GM21737 (cell line): ENCODE data around the gene HILPDA.
"Not testable (repeated sequence)": the region's sequence is repeated elsewhere in the genome, so short reads cannot be mapped to it uniquely, and the experiment has no call there.

Experiments
- ATAC-seq: cut with Tn5 transposase; IDR thresholded peaks from one replicate; pipeline ENCODE4 v1.9.1; 2021; ENCODE audit warnings: mild to moderate bottlenecking, moderate library complexity; ENCODE audit not compliant: unreplicated experiment

The HILPDA gene

DNA sequence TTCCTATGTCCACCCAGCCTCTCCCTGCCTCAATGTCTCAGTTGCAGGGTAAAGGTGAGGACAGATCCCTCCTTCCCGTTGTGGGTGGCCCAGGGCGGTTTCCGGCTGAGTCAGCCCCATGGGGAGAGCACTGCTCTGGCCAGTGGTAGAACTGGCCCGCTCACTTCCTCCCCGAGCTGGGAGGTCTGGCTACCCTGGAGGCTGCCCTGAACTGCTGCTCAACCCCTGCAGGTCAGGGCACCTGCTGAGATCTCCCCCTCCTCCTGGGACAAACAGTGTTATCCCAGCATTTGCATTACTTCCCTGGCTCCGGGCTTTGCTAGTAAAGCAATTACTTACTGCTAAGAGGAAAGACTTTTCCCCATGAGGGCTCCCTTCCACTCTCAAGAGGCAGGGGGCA is 24.5 kb upstream of the HILPDA start:
- ATAC-seq = no peak

DNA sequence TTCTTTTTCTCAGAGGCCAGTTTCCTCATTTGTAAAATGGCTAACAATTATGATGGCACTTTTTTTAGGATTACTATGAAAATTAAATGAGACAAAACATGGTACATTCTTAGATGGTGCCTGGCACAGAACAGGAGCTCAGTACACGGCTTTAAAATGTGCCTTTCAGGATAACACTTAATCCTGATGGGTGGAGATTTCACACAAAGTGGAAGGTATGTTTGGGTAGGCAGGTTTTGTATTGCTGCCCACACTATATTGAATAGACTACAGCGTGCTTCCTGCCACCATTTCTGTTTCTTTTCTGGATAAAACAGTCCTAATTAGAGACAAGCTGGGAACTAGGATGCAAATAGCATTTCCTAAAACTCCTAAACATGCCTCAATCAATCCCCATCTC is 23.9 kb upstream of the HILPDA start:
- ATAC-seq = no peak

DNA sequence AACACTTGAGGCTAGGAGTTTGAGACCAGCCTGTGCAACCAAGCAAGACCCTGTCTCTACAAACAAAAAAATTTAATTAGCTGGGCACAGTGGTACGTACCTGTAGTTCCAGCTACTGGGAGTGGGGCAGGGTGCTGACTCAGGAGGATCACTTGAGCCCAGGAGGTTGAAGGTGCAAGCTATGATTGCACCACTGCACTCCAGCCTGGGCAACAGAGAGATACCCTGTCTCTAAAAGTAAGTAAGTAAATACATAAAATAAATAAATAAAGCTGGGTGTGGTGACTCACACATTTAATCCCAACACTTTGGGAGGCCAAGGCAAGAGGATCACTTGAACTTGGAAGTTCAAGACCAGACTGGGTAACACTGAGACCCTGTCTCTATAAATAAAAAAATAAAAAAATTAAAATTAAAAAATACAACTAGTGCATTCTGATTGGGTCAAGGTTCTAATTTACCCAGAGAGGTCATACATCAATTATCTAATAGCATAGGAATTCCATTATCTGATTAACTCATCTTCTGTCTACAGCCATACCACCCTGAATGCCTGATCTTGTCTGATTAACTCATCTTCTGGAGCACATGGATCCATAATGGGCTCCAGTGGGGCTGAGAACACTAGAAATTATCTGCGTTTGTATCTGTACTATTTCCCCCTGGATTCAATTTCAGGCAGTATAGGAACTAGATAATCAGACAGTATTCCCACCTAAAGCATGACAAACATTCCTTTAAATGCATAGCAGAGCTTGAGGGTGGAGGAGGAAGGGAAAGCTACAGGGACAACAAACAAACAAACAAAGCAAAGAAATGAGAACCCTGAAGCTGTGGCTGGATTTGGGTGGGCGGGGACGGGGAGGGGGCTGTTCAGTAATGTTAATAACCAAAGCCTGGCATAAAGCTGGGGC is 21.0 kb upstream of the HILPDA start:
- no peak for ATAC-seq

DNA sequence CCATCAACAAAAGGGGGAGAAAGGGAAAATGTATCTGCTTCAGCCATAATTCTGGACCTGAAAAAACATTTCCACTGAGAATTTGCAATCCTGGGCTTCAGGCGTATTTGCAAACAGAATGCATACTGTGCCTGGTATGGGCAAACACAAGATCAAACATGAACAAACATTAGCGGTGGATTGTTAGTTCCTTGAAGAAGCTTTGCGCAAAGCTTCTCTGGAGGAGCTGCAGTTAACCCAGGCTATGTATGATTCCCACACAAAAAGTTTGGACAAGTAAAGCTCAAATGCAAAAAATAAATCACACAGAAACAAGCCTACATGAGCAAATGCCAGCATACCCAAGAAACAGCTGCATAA is 20.4 kb upstream of the HILPDA start:
- no peak for ATAC-seq

DNA sequence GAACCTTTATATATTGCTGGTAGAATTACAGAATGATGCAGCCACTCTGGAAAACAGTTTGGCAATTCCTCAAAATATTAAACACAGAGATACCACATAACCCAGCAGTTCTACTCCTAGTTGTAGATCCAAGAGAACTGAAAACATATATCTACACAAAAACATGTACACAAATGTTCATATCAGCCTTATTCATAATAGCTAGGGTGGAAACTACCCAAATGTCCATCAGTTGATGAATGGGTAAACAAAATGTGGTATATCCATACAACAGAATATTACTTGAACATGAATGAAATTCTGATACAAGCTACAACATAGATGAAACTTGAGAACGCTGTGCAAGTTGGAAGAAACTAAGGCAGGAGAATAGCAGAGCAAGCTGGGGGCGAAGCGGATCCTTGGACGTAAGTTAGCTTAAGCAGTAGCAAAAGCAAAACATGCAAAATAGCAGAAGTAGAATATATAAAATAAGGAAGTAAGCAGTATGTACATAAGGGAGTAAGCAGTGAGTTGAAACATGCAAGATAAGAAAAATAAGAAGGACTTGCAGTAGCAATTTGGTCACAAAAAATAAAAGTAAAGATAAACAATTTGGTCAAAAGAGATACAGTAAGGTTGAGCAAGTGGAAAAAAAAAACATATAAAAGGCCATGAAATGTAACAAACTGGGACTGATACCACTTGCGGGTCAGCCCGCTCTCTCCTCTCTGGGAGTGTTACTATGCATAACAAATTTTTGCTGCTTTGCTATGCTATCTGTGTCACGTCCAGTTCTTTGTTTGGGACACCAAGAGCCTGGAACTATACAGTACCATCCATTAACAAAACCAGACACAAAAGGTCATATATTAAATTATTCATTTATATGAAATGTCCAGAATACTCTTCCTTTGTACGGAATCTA is 18.0 kb upstream of the HILPDA start:
- peak; percentile 75 for ATAC-seq

DNA sequence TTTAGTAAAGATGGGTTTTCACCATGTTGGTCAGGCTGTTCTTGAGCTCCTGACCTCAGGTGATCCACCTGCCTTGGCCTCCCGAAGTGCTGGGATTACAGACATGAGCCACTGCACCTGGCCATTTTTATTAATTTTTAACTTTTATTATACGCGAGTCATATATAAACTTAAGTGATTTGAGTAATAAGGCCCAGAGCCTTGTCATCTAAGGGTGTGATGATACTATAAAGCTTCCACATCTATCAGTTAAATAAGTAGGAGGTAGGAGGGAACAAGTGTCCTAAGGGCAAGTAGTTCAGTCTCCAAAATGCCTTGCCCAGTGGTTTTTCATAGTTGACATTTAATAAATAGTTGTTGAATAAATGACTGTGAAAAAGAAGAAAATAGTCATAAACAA is 13.3 kb upstream of the HILPDA start:
- no peak for ATAC-seq

DNA sequence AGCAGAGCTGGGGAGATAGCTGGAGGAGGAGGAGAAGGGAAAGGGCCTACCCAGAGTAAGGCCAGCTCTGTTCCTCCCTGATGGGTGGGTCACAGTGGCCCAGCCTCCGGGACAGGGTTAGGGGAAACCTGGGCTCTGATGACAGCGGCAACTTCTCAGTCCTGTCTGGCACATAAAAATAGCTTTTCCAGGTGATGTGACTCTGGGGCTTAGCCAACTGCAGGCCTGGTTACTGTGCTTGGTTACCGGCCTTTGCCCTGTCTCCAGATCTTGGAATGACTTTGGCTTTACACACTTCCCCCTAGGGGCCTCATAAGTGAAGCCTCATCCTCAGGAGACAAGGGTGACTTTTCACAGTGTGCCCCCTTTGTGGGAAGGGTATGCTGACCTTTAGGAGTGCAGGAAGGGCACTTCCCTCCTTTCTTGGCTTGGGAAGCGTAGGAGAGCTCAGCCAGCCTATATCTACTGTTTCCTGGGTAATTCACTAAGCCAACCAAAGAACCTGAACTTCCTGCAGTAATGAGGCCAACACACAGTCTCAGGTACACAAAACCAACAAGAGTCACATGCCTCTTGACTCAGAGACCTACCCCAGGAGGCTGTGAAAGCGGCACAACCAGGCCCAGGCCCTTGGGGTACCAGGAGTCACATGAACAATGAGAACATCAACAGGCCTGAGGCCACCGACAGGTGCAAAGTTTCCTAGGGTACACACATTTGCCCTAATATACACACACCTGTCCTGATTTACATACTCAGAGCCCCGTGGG is 11.7 kb upstream of the HILPDA start:
- no peak for ATAC-seq

DNA sequence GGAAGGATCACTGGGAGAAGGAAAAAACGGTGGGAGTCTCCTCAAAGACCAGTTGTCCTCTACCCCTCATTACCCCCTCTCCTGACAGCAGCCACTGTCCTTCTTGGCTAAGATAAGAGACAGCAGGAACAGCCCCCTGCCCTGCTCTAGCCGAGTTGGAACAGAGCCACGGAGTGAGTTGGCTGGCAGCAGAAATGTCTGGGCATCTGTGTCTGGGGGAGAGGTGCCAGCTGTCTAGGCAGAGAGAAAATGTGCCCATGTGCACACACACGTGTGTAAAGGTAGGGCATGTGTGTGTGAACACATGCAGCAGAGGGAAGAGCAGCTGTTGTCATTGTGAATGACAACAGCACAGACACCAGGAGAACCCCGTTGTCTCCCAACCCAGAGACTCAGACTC is 9.4 kb upstream of the HILPDA start:
- ATAC-seq = no peak

DNA sequence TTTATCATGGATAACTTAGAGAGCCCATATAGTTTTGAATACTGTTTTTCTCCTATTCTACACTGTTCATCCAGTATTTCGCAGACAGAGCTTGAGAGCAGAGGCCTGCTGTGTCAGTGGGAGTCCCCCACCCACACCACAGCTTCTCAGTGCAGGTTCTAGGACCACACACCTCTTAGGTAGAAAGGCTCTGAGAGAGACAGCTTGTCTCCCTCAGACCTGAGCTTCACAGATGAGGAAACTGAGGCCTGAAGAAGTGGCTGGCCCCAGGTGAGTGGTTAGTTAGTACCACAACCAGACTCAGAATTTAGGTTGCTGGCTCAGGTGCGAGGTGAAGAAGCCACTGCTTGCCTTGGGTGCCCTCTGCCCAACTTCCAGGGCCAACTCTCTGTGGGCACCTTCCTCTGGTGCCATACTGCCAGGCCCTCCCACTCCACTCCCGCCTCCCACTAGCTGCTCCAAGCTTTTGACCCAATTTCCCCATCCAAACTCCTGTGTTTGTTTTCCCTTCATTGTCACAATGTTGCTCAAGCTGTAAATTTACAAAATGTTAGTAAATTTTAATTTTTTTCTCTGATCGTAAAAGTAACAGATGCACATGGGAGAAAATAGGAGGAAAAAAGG is 7.6 kb upstream of the HILPDA start:
- no peak for ATAC-seq

DNA sequence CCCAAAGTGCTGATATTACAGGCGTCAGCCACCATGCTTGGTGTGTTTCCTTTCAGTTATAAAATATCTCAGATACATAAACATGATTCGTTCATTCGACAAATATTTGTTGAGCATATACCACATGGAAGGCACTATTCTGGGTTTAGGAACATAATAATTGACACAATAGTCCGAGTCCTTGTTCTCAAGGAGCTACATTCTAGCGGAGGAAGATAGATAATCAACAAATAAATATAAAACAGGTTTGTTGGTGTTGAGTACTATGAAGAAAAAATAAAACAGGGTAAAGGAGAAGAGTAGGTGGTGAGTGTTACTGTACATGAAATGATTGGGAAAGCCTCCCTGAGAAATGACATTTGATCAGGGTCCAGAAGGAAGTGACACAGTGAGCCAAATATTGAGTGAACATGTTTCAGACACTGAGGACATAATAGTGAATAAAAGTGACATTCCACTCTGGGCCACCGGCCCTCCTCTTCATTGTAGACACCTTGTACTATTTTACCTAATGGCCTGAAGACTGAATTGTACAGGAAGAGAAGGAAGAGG is 6.9 kb upstream of the HILPDA start:
- no peak for ATAC-seq

DNA sequence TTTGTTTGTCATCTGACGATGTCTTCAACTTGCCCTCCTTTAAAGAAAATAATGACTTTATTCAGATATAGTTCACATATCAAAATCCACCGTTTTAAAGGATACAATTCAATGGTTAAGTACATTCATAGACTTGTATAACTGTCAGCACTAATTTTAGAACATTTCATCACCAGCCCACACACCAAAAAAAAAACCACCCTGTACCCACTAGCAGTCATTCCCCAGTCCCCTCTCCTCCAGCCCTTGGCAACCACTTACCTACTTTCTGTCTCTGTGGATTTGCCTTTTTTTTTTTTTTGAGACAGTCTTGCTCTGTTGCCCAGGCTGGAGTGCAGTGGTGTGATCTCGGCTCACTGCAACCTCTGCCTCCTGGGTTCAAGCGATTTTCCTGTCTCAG is 5.3 kb upstream of the HILPDA start:
- no peak for ATAC-seq

DNA sequence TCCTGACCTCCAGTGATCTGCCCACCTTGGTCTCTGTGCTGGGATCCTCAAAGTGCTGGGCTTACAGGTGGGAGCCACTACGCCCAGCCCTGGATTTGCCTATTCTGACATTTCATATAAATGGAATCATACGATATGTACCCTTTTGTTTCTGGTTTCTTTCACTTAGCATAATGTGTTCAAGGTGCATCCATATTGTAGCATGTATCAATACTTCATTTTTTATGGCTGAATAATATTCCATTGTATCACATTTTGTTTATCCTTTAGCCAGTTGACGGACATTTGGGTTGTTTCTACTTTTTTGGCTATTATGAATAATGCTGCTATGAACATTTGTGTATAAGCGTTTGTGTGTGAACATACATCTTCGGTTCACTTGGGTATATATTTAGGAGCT is 4.8 kb upstream of the HILPDA start:
- ATAC-seq = no peak

DNA sequence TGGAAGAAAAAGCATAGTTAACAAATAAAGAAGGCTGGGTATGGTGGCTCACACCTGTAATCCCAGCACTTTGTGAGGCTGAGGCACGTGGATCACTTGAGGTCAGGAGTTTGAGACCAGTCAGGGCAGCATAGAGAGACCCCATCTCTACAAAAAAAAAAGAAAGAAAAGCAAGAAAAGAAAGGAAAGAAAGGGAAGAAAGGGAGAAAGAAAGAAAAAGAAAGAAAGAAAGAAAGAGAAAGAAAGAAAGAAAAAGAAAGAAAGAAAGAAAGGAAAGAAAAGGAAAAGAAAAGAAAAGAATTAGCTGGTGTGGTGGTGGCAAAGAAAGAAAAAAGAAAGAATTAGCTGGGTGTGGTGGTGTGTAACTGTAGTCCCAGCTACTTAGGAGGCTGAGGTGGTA is 3.1 kb upstream of the HILPDA start:
- ATAC-seq = no peak

DNA sequence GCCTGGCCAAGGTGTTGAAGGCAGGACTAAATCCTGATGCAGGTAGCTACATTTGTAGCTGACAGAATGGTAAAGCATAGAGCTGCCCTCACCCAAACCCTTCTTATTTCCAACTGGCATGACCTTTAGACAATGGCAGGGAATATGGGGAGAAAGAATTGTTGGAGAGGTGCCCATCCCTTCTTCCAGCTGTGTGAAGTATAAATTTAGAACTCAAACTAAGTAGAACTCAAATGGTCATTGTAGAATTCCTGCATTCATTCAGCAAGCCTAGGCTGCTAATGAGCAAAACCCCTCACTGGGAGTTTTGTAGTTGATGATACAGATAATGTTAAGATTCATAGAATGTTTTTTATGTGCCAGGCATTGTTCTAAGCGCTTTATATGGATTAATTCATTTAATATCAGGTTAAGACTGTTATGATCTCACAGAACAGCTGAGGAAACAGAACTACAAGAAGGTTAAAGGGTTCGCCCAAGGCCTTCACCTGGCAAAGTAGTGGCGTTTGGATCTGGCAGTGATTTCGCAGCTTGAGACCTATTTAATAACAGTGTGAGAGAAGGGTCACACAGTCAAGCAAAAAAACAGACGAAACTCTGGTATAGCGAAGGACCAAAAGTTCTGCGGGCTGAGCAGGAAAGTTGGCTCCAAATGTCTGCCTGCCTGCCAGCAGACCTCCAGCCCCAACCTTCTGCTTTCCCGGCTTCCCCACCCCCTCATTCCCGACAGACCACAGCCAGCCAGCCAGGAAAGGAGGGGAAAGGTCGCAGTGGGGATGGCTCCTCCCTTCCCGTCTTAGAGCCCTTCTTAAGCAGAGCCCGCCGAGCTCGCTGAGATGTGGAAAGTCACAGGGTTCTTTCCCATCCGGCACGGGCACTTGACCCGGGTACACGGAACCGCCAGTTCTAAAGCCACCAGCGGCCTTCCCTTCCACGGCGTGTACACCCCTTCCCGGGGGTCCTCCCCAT is 1.6 kb upstream of the HILPDA start:
- ATAC-seq = no peak

DNA sequence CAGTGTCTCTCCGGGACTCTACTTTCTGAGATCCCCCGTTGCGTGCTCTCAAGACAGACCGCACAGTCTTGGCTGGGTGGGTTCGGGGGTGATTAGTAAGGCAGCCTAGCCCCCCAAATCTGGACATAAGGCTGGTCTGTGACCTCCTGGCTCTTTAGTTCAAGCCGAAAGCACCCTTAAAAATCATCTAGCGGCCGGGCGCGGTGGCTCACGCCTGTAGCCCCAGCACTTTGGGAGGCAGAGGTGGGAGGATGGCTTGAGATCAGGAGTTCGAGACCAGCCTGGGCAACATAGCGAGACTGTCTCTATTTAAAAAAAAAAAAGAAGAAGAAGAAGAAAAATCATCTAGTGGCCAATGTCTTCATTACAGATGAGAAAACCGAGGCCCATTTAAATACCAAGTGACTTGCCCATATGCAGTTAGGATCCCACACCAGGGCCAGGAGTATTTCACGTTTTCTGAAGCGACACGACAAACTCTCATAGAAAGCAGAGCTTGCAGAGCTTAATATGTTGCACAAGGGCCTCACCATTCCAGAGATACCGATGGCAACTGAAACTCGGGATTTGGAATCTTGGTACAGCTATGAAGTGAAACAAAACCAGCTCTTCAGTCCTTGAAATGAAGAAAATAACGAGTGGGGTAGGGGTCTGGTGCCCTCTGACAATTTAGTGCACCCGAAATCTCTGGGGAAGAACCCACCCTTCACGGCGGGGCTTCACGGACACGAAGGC is 703 bp upstream of the HILPDA start:
- no peak for ATAC-seq

DNA sequence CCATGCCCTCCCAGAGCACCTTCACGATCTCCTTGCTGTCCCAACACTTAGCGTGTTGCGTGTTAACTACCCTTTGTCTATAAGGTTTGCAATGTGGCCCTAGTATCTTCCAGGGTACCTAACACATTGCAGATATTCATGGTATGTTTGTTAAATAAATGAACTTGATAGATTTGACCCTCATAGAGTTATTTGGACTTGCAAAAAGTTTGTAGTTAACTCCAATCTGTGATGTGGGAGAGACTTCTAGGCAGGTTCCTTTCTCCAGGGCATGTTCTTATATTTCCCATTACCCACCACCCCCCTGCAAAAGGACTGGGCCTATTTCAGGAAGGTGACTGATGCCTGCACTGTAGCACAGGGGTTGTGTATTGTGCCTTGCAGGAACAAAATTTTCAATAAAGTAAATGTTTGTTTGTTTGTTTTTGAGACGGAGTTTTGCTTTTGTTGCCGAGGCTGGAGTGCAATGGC is 612 bp downstream of the HILPDA start:
- no peak for ATAC-seq

DNA sequence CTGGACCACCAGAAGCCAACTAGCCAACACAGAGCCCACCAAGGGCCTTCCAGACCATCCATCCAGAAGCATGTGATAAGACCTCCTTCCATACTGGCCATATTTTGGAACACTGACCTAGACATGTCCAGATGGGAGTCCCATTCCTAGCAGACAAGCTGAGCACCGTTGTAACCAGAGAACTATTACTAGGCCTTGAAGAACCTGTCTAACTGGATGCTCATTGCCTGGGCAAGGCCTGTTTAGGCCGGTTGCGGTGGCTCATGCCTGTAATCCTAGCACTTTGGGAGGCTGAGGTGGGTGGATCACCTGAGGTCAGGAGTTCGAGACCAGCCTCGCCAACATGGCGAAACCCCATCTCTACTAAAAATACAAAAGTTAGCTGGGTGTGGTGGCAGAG is 1.7 kb downstream of the HILPDA start:
- not testable (repeated sequence) for ATAC-seq

DNA sequence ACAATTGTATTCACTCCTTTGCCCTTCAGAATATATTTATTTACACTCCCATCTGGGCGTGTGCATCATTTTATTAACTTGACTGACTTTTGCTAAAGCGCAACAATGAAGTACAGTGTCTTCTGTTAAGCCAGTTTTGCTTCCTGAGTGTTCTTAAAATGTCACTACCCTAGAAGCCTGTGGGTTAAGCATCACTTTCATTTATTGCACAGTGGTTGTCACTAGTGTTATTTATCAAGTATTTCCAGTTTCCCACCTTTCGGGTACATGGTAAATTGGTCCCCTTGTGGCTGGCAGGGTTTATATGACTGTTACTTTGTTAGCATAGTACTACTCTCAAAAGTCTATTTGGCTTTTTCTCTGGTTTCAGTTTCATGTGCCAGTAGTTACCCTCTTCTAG is 3.3 kb downstream of the HILPDA start:
- ATAC-seq = peak; percentile 29
